Panc1 (cell line): Measurements from ENCODE around the gene TMEM235. TPM values are rescaled to one million over a fixed set of nuclear protein-coding genes. Genes with fewer than 3 reads are reported as not detected.

ENCODE experiments used
- ATAC-seq: fragments of 200-7000 bp; cut with Tn5 transposase; 2 replicates; pipeline ENCODE4 v1.9.1; 2020; ENCODE audit warnings: mild to moderate bottlenecking, moderate library complexity
- BruUV-seq: library from RNA; stranded (reverse); fragments of 400-500 nt; replicated peaks from 2 replicates; lab custom pipeline; 2021; lab: Mats Ljungman, UMichigan
- CTCF ChIA-PET: fragments of 300-600 bp; sonication (Branson Sonifier 250); formaldehyde crosslinking; loops from one replicate; lab custom pipeline; 2022; ENCODE audit warnings: antibody characterized with exemption; lab: Charles Lee
- POLR2A ChIA-PET: fragments of 300-600 bp; sonication (Branson Sonifier 250); formaldehyde crosslinking; loops from one replicate; lab custom pipeline; 2022; ENCODE audit warnings: antibody characterized with exemption; lab: Charles Lee
- DNase-seq: peaks from one replicate; pipeline ENCODE4 v3.0.0-alpha.2; 2010; ENCODE audit warnings: low read depth, low spot score
- H3K27ac ChIP-seq: 2 replicates; pipeline ENCODE4 v1.5.1; 2011; ENCODE audit warnings: mild to moderate bottlenecking, low read length, inconsistent platforms
- H3K27me3 ChIP-seq: fragments of 200-500 bp; sonication (Bioruptor generic); 2 replicates; pipeline ENCODE4 v1.6.0; 2014; ENCODE audit warnings: low read length, inconsistent platforms; ENCODE audit not compliant: control insufficient read depth, insufficient read depth
- H3K36me3 ChIP-seq: fragments of 200-500 bp; sonication (Bioruptor generic); 2 replicates; pipeline ENCODE4 v1.5.1; 2014; ENCODE audit warnings: inconsistent platforms, mild to moderate bottlenecking, low read length, moderate library complexity; ENCODE audit not compliant: control insufficient read depth, insufficient read depth
- H3K4me1 ChIP-seq: 2 replicates; pipeline ENCODE4 v1.5.1; 2011; ENCODE audit warnings: inconsistent platforms, mild to moderate bottlenecking, low read length, moderate library complexity; ENCODE audit not compliant: control insufficient read depth, insufficient read depth
- H3K4me3 ChIP-seq, 2 experiments: 2 replicates each; pipeline ENCODE4 v1.5.1; 2011 to 2012; ENCODE audit warnings: low read depth in 2 of 2, low read length in 2 of 2, mild to moderate bottlenecking in 2 of 2, inconsistent platforms in 1 of 2, moderate library complexity in 1 of 2
- H3K9me3 ChIP-seq: fragments of 200-500 bp; sonication (Bioruptor generic); 2 replicates; pipeline ENCODE4 v1.5.1; 2014; ENCODE audit warnings: low read depth, mild to moderate bottlenecking, inconsistent platforms, low read length, moderate library complexity; ENCODE audit not compliant: control insufficient read depth, insufficient read depth
- CTCF ChIP-seq: fragments of 450-650 bp; IDR thresholded peaks from 2 replicates; pipeline ENCODE4 v1.5.1; 2017; ENCODE audit warnings: mild to moderate bottlenecking
- POLR2AphosphoS5 ChIP-seq: IDR thresholded peaks from 2 replicates; pipeline ENCODE4 v1.6.1; 2012; ENCODE audit warnings: mild to moderate bottlenecking, low read depth, low read length, moderate library complexity
- SIN3A ChIP-seq: IDR thresholded peaks from 2 replicates; pipeline ENCODE4 v1.6.1; 2012; ENCODE audit warnings: low read depth, mild to moderate bottlenecking, low read length, moderate library complexity, borderline replicate concordance; ENCODE audit not compliant: insufficient read depth
- TCF7L2 ChIP-seq: IDR thresholded peaks from 2 replicates; pipeline ENCODE4 v1.6.1; 2011; ENCODE audit warnings: mild to moderate bottlenecking, low read depth, low read length, inconsistent platforms
- in situ Hi-C: cut with HindIII; loops from 2 replicates; pipeline ENCODE4 v1.10.0; 2016; ENCODE audit warnings: low sequenced_read_pairs, low pct_unique_long_range_greater_than_20kb
- intact Hi-C: fragments of 100-400 bp; cut with micrococcal nuclease; formaldehyde crosslinking; loops from one replicate; pipeline ENCODE4 v1.10.0; 2022; ENCODE audit not compliant: unreplicated experiment
- total RNA-seq: library from RNA; stranded (reverse); gene quantifications from one replicate; pipeline ENCODE4 v1.2.1, GENCODE V29; 2021; ENCODE audit not compliant: unreplicated experiment
- TF ChIP-seq, protein P1 (sequence below), 2 experiments: IDR thresholded peaks; 2 replicates each; pipeline ENCODE4 v1.6.1; 2011 to 2012; ENCODE audit warnings: low read depth in 2 of 2, control low read depth in 1 of 2, low read length in 1 of 2, mild to moderate bottlenecking in 1 of 2, moderate library complexity in 1 of 2; ENCODE audit not compliant: insufficient read depth in 1 of 2

TMEM235 gene
- total RNA-seq, 1 experiment from 2014 or later, result not detected

DNA sequence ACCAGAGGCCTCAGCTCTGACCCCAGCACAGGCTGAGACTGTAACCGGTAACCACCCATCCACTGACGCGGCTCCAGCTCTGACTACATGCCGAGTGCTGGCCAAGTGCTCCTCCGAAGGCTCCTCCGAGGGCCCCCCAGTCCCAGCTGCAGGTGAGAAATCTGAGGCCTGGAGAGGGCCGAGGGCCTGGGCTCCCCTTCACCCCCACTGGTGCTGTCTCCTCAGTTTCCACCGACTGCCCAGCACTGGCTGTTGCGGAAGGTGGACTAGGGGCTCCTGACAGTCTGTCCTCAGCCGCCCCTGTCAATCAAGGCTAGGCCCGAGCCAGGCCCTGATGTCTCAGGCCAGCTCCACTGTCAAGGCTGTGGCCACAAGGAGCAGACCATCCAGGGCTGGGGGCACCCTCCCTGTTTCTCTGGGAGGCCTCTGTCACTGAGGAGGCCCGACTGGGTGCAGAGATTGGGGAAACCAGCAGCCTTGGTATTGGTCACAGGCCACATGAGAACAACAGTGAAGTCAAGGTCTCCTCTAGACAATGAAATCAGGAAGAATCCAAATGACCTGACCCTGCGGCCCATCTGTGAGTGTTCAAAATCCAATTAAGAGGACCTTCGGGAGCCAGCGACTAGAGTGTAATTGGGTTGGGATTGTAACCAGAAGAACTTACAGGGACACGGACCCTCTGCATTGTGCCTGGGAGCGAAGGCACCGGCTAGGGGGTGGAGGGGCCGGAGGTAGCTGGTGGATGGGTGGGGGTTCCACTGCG is 5.1 kb downstream of the TMEM235 start:
- no TSS peak for BruUV-seq
- ChIA-PET CTCF (no interaction called here), POLR2A (no interaction called here)
- Histone ChIP-seq H3K36me3 (no peaks in the 10 kb centered on the region), H3K27me3 (no peaks in the 10 kb centered on the region), H3K27ac (no peak overlapping the region), H3K9me3 (no peaks in the 10 kb centered on the region), H3K4me1 (no peaks in the 10 kb centered on the region), H3K4me3 (no peak overlapping the region)
- in situ Hi-C loops, result no loop called here
- TF ChIP-seq POLR2AphosphoS5, result no peak
- TF ChIP-seq TCF7L2, result no peak
- TF ChIP-seq SIN3A, result no peak
- TF ChIP-seq, protein P1, sequence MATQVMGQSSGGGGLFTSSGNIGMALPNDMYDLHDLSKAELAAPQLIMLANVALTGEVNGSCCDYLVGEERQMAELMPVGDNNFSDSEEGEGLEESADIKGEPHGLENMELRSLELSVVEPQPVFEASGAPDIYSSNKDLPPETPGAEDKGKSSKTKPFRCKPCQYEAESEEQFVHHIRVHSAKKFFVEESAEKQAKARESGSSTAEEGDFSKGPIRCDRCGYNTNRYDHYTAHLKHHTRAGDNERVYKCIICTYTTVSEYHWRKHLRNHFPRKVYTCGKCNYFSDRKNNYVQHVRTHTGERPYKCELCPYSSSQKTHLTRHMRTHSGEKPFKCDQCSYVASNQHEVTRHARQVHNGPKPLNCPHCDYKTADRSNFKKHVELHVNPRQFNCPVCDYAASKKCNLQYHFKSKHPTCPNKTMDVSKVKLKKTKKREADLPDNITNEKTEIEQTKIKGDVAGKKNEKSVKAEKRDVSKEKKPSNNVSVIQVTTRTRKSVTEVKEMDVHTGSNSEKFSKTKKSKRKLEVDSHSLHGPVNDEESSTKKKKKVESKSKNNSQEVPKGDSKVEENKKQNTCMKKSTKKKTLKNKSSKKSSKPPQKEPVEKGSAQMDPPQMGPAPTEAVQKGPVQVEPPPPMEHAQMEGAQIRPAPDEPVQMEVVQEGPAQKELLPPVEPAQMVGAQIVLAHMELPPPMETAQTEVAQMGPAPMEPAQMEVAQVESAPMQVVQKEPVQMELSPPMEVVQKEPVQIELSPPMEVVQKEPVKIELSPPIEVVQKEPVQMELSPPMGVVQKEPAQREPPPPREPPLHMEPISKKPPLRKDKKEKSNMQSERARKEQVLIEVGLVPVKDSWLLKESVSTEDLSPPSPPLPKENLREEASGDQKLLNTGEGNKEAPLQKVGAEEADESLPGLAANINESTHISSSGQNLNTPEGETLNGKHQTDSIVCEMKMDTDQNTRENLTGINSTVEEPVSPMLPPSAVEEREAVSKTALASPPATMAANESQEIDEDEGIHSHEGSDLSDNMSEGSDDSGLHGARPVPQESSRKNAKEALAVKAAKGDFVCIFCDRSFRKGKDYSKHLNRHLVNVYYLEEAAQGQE (IDR thresholded peaks at IDR 0.05; ENCODE audit: insufficient read depth in 1 of 2, low read depth in 2 of 2, low read length in 1 of 2), result no peak
- TF ChIP-seq CTCF, result no peak
- DNase-seq (no peak), ATAC-seq (no peak)
- intact Hi-C loops, result no loop called here

DNA sequence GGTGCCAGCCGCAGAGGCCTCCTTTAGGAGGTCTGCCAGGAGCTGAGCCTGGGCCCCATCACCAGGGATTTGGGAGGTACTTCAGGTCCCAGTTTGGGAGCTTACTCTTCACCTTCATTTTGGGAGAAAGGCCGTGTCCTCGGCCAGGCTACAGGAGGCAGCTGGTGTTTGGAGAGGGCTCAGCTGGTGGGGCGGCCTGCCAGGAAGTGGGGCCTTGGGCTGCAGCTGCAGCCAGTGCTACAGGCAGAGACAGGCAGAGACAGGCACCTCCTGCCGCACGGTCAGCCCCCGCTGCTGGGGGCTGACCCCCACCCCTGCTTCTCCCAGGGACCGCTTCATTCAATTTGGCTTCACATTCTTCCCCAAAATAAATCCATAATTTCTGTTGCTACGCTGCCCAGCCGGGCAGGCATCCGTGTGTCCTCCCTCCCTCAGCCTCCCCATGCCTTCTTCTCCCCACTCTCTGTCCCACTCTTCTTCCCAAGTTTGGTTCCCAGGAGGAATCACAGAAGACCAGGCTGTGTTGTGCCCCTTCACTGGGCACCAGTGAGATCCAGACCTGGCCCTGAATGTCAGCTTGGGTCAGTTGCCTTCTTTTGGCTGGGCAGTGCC is 6.1 kb downstream of the TMEM235 start:
- no peak for DNase-seq
- no TSS peak for BruUV-seq
- Histone ChIP-seq H3K27me3 (no peaks in the 10 kb centered on the region), H3K4me1 (no peaks in the 10 kb centered on the region), H3K27ac (no peak overlapping the region), H3K4me3 (no peak overlapping the region), H3K36me3 (no peaks in the 10 kb centered on the region), H3K9me3 (no peaks in the 10 kb centered on the region)
- TF ChIP-seq TCF7L2, result no peak
- TF ChIP-seq POLR2AphosphoS5, result no peak
- TF ChIP-seq, protein P1 (IDR thresholded peaks at IDR 0.05; ENCODE audit: insufficient read depth in 1 of 2, low read depth in 2 of 2, low read length in 1 of 2), result no peak
- TF ChIP-seq SIN3A, result no peak
- no peak for TF ChIP-seq CTCF
- ATAC-seq, result no peak
- CTCF ChIA-PET, result interaction anchor here (0.5 to 0.7 kb wide), 2 partner anchors 8 to 183 kb away, joined by 3 to 5 read pairs; no protein-coding TSS in a partner anchor
- intact Hi-C loops, result no loop called here
- in situ Hi-C loops, result no loop called here
- POLR2A ChIA-PET, result no interaction called here
